Umbilical cord (tissue), 2 donors: Measurements from ENCODE around the gene CEBPE. TPM values are rescaled to one million over a fixed set of nuclear protein-coding genes. Genes with fewer than 3 reads are reported as not detected.

Experiments
- DNase-seq: peaks from one replicate; pipeline ENCODE4 v3.0.0-alpha.2; 2015; ENCODE audit warnings: low spot score
- total RNA-seq: library from RNA; depleted of rRNA; stranded (reverse); fragments of >200 nt; gene quantifications from one replicate; pipeline ENCODE4 v1.2.3, GENCODE V29; 2014; ENCODE audit warnings: low replicate concordance; ENCODE audit not compliant: insufficient read depth

CEBPE gene
- total RNA-seq, result 6.0 TPM

DNA sequence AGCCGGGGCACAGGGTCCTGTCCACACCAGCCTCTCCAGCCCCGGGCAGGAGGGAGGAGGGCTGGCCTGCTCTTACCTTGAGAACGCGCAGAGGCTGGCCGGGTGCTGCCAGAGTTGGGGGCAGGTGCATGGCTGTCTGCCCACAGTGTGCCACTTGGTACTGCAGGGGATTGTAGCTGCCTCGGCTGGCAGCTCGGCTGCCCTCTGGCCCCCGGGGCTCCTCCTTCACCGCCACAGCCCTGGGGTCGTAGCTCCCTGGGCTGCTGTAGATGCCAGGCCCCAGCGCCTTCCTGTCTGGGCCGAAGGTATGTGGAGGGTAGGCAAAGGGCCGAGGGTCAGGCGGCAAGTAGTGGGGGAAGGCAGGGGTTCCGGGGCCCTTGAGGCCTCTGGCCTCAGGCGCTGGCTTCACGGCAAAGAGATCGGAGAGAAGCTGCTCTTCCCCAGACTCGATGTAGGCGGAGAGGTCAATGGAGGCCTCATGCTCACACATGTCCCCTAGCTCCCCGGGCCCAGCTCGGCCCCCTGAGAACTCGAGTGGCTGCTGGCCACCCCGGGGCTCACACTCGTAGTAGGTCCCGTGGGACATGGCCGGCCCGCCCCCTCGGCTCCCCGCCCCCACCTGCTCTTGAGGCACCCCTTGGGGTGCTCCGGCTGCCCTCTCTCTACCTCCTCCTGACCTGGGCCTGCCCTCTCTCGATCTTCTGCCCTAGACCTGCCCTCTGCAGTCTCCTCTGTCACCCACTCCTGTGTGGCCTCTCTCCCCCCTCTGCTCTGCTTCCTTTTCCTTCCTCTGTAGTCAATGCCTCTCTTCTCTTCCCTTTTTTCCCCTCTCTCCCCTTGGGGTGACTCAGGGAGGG lies at the start of gene CEBPE:
Gene CEBPE, minus strand, starts transcription at position 750 of the 857 bp plus-strand sequence. Its CDS starts 164 bp downstream, at position 586.
- DNase-seq, result no peak

DNA sequence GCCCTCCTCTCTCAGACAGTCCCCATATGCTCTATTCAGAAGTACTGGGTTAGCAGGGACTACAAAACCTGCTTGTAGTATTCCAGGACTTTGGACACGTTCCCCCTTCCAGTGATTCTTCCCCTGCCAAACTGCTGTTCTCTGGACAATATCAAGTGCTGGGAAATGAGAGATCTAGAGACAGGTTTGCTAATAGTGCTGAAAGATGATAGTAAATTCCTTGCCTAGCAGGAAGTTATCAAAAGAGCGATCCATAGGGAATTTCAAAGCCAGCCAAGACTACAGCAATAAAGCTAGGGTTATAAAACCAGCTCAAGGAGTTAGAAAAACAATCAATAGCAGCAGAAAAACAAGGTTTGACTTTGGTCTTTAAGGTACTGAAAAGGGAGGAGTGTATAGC lies 49.2 kb upstream of the CEBPE start:
- DNase-seq, result peak; percentile 91

DNA sequence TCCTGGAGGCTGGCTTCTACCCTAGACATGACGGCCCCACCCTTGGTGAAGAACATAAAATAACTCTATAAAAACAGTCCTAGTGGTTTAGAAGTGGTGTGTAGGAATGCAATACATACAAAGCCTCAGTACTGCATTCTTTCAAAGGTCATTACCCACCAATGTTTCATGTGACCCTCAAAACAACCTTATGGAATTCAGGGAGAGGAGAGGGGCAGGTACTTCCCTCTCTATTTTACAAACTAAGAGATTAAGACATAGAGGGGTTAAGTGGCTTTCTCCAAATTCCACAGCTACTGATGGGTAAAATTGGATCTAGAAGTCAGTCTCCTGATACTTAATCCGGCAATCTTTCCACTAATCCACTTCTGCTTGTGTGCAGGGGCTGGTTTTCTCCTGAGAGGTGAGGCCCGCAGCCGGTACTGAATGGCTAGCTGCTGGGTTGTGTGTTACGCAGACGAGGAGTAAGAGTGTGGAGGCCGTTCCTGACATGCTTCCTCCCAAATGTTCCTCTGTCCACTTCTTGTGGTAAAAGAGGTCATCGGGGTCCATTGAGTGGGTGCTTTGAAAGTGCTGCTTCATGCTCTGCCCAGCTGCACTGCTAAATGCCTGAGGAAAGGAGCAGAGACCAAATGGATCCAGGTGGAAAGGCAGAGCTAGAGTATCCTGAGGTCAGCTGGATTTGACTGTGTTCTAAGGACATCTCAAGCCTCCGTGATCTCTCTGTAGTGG lies 48.2 kb upstream of the CEBPE start:
- no peak for DNase-seq

DNA sequence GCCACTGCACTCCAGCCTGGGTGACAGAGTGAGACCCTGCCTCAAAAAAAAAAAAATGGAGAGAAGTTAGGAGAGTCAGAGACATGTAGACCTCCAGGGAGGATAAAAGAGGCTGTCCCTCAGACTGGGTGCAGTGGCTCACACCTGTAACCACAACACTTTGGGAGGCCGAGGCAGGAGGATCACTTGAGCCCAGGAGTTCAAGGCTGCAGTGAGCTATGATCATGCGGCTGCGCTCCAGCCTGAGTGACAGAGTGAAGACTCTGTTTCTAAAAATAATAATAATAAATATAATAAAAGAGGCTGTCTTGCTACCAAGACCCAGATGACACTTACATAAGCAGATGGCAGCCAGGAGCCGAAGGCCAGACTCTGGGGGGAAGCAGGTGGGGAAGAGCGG lies 45.9 kb upstream of the CEBPE start:
- DNase-seq, result no peak

DNA sequence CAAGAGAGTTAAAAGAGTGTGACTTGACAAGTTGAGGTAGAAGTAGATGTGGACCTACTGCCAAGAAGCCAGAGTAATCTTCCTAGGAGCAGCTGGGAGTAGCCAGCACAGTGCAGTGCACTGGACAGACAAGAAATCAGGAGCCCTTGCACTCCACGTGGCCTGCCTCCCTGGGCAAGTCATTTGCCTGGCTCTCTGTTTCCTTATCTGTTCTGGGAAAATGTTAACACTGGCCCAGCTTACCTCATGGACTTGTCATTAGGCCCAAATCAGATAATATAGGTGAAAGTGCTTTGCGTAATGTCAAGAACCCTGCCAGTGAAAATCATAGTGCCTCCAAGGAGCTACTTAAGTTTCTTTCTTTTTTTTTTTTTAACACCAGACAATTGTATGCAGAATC lies 45.2 kb upstream of the CEBPE start:
- DNase-seq, result no peak

DNA sequence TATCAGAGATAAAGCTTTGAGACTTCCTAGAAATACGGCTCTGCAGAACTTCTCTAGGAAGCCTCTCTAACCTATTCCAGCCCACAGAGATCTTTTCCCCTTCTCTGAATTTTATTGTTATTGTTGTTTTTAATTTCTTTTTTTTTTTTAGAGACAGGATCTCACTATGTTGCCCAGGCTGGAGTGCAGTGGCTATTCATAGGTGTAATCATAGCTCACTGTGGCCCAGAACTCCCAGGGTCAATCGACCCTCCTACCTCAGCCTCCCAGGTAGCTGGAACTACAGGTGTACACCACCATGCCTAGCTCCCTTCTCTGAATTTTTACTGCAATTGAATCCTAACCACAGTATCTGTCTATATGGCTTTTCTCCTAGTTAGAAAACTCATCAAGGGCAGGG lies 44.8 kb upstream of the CEBPE start:
- no peak for DNase-seq

DNA sequence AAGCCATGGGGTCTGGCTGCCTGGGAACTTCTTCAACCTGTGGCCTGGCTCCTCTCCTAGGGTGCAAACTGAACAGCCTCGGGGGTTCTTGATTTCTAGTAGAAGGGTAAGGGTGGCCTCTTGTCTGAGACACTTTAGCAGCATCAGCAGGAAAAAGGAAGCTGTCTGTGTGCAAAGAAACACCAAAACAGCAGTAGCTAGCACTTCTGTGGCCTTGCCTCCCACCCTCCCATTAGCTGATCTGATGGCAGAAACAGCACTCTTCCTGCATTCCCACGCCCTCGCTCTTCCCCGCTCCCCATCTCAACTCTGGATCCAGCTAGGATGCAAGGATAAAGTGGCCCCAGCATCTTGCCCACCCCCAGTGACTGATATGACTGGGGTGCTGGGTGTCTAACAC lies 43.7 kb upstream of the CEBPE start:
- no peak for DNase-seq

DNA sequence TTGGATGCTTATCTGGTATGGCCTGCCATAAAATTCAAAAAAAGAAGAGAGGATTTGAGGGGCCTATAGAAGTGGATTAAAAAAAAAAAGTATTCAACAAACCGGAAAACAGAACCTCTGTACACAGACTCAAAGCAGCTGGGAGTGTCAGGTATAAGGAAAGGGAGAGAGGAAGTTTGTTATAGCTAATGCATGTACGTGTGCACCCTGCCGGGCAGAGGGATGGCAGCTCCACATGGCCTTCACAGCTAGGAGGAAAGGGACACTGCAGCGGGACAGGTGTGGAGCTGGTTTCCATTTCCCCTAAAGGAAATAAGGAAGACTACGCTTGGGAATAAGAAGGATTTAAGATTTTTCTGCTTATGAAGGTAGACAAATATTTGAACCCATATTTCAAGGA lies 43.0 kb upstream of the CEBPE start:
- no peak for DNase-seq

DNA sequence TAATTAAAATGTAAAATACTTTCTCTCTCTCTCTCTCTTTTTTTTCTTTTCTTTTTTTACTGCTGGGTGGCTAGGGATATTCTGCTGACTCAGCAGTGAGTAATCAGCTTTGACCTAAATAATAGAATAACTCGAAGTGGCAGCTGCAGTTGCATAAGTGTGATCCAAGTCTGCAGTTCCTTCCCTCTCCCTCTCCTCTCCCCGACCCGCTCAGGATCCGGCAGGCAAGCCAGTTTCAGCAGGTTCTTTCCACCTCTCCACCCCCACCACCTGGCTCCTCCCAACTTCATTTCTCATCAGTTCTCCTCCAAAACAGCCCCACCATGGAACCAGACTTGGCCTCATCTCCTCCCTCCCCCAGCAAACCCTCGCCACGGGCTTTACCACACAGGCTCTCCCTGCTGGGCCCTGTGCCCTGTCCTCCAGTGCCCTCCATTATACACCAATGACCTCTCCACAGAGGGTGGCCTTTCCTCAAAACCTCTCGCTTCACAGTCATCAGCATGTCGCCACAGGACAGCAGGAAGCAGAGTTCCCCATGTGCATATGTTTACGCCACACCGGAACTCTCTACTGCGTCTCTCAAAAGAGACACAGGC lies 42.0 kb upstream of the CEBPE start:
- DNase-seq, result peak; percentile 90

DNA sequence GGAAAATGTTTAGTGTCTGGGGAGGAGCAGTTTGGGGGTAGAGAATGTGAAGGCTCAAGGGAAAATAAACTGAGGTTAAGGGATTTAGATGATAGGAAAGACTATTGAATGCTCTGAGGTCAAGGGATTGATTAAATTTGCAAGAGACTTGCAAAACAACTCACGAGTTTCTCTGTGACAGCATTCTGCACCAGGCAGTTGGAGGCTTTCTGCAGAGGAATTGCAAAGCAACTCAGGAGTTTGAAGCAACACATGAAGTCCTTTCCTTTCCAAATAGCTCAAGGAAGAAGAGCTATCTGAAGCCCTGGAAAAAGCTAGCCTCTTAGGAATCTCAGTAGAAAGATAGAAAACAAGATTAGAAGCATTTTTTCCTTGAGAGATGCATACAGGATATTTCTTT lies 40.5 kb upstream of the CEBPE start:
- DNase-seq, result peak; percentile 50

DNA sequence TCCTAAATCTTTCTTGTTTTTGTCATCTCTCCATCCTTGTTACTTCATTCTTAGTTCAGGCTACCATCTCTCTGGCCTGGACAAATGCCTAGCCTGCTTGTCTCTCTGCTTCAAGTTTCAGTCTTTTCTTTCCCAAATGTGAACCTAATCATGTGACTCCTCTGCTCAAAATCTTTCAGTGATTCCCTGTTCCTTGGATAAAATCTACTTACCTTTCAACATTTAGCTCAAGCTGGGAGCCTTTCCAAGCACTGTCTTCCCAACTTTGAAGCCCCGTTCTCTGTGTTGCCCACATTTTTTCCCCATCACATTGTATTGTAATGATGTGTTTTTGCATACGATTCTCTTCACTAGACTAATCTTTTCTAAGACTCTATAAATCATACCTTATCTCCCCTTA lies 39.7 kb upstream of the CEBPE start:
- DNase-seq, result no peak

DNA sequence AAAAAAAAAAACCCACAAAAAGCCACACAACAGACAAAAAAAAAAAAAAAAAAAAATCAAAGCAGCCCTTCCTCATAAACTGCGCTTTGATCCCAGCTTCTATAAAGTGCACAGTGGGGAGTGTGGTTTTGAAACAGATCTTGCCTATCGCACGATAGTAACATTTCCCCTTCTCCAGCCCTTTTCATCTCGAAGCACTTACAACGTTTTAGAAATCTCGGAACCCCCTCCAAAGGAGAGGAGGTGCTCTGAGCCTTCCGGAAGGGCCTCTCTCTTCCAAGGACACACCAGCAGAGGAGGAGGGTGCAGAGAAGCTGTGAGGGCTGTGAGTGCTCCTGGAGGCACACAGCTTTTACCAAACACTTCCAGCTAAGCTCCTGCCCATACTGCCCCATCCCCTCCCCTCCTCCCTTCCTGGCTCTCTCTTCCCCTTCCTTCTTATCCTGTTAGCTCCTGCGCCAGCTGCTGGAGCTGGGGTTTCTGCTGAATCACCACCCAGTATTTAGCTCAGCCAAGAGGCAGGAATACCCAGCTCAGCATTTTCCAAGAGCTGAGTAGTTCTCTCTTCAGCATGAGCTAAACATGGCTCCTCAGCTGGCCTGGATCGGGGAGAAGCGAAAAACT lies 36.0 kb upstream of the CEBPE start:
- DNase-seq, result peak; percentile 98

DNA sequence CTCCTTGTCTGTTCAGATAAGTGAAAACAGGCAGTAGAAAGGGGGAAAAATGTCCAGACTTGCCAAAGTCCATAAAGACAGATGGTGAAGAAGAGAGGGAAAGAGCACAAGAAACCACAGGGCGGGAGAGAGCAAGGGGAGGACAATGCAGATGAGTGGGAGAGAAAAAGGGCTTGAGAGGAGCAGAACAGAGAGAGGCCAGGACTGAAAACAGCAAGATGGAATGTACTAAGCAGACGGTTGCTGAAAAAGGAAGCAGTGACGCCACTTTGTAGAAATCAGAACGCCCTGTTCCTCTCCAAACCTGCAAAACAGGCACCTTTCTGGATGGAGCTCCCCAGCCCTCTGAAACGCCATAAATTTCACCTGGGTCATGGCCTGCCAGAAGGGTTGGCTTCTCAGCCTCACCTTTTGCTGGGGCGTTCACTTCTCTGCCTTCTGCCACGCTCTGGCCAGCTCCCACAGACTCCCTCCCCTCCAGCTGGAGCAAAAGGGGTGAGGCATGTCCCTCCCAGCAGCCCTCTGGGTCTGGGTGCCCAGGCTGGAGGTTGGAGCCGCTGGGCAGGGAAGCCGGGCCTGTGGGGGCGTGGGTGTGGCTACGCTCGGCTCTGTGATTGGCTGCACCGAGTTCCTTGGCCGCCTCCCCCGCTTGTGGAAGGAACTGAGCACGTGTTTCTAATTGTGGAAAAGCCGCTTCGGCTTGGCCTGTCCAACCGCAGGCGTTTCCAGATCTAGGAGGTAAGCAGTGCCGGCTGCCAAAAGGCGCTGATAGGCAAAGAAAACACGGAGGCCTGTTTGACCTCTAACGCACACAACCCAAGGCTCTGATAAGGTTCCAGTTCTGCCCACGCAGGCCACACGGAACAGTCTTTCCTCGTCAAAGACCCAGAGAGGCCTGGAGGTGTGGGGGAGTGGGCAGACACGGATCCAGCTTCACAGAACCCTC lies 35.1 kb upstream of the CEBPE start:
- peak; percentile 87 for DNase-seq

DNA sequence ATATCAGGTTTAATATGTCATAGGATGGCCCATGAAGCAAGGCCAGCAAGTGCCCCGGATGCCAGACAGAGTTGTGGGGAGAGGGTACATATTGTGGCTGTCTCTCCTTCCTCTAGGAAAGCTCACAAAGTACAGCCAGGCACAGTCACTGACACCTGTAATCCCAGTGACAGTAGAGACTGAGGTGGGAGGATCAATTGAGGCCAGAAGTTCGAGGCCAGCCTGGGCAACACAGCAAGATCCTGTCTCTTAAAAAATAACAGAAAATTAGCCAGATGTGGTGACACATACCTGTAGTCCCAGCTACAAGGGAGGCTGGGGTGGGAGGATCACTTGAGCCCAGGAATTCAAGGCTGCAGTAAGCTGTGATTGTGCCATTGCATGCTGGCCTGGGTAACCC lies 32.3 kb upstream of the CEBPE start:
- DNase-seq, result no peak

DNA sequence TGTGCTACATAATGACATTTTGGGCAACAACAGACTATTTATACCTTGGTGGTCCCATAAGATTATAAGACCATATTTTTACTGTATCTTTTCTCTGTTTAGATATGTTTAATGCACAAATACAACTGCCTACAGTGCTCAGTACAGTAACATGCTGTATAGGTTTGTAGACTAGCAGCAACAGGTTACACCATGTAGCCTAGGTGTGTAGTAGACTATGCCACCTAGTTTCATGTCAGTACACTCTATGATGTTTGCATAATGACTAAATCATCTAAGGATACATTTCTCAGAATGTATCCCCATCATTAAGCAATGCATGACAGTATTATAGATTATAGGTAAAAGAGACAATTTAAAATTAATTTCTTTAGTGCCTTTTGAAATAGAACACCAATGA lies 30.7 kb upstream of the CEBPE start:
- no peak for DNase-seq

DNA sequence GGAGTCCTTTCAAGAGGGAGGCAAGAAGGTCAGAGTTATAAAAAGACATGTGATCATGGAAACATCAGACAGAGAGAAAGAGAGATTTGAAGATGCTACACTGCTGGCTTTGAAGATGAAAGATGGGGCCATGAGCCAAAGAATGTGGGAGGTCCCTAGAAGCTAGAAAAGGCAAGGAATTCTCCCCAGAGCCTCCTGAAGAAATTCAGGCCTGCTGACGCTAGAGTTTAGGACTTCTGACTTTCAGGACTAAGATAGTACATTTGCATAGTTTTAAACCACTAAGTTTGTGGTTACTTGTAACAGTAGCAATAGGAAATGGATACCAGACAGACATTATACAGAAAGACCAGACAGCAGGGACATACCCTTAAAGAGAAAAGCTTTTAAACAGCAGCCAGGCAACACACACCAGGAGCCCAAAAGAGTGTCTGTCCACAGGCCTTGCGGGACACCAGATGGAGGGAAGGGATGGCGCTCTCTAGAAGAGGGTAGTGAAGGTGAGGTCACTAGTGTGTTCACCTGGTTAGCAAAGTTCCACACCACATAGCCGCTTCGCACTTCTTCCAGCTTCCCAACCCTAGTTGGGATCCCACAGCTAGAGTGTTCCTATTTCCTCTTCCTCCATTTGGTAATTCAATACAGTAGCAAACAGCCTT lies 29.7 kb upstream of the CEBPE start:
- DNase-seq, result peak; percentile 61

DNA sequence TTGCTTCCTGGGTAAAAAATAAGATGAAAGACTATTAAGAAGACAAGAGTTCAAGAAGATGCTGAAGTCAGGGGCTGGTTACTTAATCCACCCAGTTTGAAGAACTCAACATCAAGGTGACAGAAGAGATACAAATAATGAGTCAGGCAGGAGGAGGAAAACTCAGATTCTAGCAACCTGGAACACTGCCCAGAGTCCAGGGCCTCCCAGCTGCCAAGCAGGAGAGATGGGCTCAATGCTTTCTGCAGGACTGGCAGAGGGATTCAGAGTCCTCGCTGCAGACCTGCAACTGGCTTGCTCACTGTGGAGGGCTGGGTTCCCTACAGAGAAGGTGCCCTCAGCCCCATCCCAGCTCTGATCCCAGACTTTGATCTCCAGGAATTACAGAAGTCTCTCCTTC lies 28.6 kb upstream of the CEBPE start:
- DNase-seq, result peak; percentile 57

DNA sequence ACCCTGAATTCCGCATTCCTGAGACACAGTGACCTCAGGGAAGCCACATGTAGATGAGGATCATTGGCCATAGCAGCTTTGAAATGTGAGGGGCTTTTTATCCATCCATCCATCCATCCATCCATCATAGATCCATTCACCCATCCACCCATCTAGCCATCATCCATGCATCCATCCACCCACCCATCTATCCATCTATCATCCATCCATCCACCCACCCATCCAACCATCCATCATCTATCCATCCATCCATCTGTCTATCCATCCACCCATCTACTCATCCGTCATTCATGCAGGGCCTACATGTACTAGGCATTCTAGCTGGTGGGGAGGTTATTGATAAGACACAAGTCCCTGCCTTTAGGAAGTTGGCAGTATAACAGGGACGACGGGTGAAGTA lies 27.9 kb upstream of the CEBPE start:
- DNase-seq, result no peak

DNA sequence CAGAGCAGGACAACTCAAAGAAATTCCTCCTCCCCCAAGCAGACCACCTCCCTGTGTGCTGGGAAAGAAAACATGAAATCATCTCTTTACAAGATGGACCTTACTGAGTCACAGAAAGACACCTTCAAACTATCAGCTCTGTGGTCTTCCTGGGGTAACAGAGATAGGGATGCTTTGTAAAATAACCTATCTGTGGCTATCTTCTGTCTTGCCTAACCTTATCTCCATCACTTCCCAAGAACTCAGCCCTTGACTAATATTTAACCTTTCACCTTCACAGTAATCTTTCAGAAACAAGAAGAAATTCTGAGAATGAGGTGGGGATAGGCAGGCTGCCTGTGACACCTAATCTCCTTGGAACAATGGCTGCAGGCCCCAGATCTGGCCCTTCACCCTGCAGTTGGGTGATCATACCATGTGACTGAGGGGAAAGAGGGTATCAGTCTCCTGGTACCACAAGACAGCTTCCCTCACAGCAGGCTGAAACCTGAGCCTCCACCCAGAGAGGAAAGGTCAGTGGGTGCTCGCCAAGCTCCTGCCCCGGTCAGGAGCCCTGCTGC lies 27.4 kb upstream of the CEBPE start:
- no peak for DNase-seq

DNA sequence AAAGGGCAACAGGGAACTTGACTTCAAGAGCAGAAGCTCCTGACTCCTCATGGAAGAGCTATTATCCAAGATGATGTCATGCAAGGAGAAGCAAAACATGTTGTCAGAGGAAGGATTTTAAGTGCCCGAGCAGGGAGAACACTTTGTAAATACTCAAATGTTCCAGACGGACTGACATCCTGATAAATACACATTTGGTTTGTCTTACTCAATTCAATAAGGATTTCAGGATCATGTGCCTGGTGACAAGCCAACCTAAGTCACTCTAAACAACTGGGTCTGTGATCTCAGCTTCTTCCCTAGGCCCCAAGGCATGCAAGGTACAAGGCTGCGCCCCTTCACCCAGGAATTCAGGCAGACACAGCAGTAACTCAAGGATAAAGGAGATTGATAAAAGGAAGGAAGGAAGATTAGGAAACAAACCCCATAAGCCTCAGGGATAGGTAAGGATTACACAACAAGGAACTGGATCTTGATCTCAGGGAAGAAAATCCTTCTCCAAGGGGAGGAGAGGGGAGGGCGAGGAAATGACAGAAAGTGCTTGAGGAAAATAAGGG lies 26.8 kb upstream of the CEBPE start:
- peak; percentile 30 for DNase-seq
